Hepatocyte (in vitro differentiated cells): ENCODE measurements around the gene TFF2. TPM values are rescaled to one million over a fixed set of nuclear protein-coding genes. Genes with fewer than 3 reads are reported as not detected.

ENCODE experiments used
- DNase-seq: peaks from one replicate; pipeline ENCODE4 v3.0.0-alpha.2; 2016; ENCODE audit warnings: low spot score
- H2AFZ ChIP-seq: fragments of 200-600 bp; sonication (generic); 2 replicates; pipeline ENCODE4 v1.6.0; 2016; ENCODE audit warnings: antibody characterized with exemption, mild to moderate bottlenecking
- H3K27ac ChIP-seq: fragments of 200-600 bp; sonication (generic); 2 replicates; pipeline ENCODE4 v1.5.1; 2016; ENCODE audit warnings: mild to moderate bottlenecking
- H3K27me3 ChIP-seq: fragments of 200-600 bp; sonication (generic); 2 replicates; pipeline ENCODE4 v1.6.1; 2016
- H3K36me3 ChIP-seq: fragments of 200-600 bp; sonication (generic); replicated peaks from 2 replicates; pipeline ENCODE4 v1.5.1; 2016; ENCODE audit warnings: low read depth; ENCODE audit not compliant: insufficient read depth
- H3K4me1 ChIP-seq: fragments of 200-600 bp; sonication (generic); 2 replicates; pipeline ENCODE4 v1.5.1; 2016; ENCODE audit warnings: mild to moderate bottlenecking, moderate library complexity; ENCODE audit not compliant: insufficient read depth
- H3K4me2 ChIP-seq: fragments of 200-600 bp; sonication (generic); 2 replicates; pipeline ENCODE4 v1.6.0; 2016
- H3K4me3 ChIP-seq: fragments of 200-600 bp; sonication (generic); 2 replicates; pipeline ENCODE4 v1.5.1; 2016; ENCODE audit warnings: mild to moderate bottlenecking
- H3K79me2 ChIP-seq: fragments of 200-600 bp; sonication (generic); 2 replicates; pipeline ENCODE4 v1.6.0; 2017; ENCODE audit warnings: mild to moderate bottlenecking
- H3K9me2 ChIP-seq: fragments of 200-600 bp; sonication (generic); replicated peaks from 2 replicates; pipeline ENCODE4 v1.6.0; 2017; ENCODE audit warnings: mild to moderate bottlenecking; ENCODE audit not compliant: insufficient read depth
- H3K9me3 ChIP-seq: fragments of 200-600 bp; sonication (generic); 2 replicates; pipeline ENCODE4 v1.5.1; 2016; ENCODE audit warnings: low read depth, mild to moderate bottlenecking
- H4K20me1 ChIP-seq: fragments of 200-600 bp; sonication (generic); 2 replicates; pipeline ENCODE4 v1.6.0; 2016; ENCODE audit warnings: mild to moderate bottlenecking; ENCODE audit not compliant: insufficient read depth, poor library complexity, severe bottlenecking
- EZH2 ChIP-seq: fragments of 200-600 bp; sonication (generic); IDR thresholded peaks from 2 replicates; pipeline ENCODE4 v1.6.1; 2016; ENCODE audit warnings: antibody characterized with exemption, mild to moderate bottlenecking, borderline replicate concordance
- EZH2phosphoT487 ChIP-seq: fragments of 200-600 bp; sonication (generic); IDR thresholded peaks from one replicate; pipeline ENCODE4 v1.6.1; 2018; ENCODE audit warnings: antibody characterized with exemption, mild to moderate bottlenecking, low read depth, moderate library complexity; ENCODE audit not compliant: unreplicated experiment, severe bottlenecking
- WGBS: methylation state at CpG from one replicate; pipeline ENCODE4 v1.1.6; 2016; ENCODE audit warnings: low lambda C conversion rate; ENCODE audit errors: missing lambda C conversion rate; 5-methylcytosine and 5-hydroxymethylcytosine counted together
- polyA plus RNA-seq: library from polyadenylated mRNA; unstranded; fragments of >200 nt; fragmentation: Nextera tagmentation; extraction: Ambion mirVana; gene quantifications from 2 replicates; pipeline ENCODE4 v1.2.1, GENCODE V29; 2016
- total RNA-seq: library from RNA; depleted of rRNA; stranded (reverse); fragments of >200 nt; gene quantifications from 2 replicates; pipeline ENCODE4 v1.2.3, GENCODE V29; 2014
- TF ChIP-seq, protein P1 (sequence below): fragments of 200-600 bp; sonication (generic); IDR thresholded peaks from 2 replicates; pipeline ENCODE4 v1.5.1; 2016; ENCODE audit warnings: antibody characterized with exemption, mild to moderate bottlenecking; ENCODE audit not compliant: poor library complexity

Gene TFF2
- total and polyA plus RNA-seq, 2 experiments from 2014 or later: 23.9 to 28.1 TPM

DNA sequence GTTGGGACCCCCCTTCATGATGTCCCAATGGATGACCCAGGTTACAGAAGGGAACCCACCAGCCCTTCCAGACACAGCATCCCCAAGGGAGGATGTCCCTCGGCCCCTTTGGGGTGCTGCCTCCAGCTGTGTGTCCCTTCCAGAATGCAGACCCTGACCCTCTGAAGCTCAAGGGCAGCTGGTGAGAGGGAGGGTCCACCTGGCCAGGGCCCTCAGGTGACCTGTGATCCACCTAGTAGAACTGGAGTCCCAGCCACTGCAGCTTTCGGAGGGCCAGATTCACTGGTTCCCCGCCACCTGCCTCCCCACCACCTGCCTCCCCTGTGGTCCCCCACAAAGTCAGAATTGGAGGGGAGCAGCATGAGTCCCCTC is 25.2 kb upstream of the TFF2 start:
- 81% methylated on average over 3 of the region's 3 CpGs for WGBS

DNA sequence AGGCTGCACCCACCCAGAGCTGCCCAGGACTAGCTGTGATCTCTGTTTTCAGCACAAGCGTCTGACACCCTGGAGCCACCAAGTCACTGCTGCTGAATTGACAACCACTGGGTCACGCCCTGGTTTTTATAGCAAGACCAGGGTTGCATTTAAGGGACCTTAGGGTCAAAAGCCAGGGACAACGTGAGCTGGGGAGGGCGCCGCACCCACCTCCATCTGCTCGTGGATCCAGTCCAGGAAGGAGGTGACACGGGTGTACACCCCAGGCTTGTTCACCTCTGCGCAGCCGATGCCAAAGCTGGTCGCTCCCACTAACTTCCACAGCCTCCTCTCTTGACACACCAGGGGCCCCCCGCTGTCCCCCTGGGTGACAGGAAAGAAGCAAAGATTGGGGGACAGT is 24.7 kb upstream of the TFF2 start:
- TF ChIP-seq EZH2phosphoT487 (no peak), EZH2 (no peak)
- TF ChIP-seq, protein P1, sequence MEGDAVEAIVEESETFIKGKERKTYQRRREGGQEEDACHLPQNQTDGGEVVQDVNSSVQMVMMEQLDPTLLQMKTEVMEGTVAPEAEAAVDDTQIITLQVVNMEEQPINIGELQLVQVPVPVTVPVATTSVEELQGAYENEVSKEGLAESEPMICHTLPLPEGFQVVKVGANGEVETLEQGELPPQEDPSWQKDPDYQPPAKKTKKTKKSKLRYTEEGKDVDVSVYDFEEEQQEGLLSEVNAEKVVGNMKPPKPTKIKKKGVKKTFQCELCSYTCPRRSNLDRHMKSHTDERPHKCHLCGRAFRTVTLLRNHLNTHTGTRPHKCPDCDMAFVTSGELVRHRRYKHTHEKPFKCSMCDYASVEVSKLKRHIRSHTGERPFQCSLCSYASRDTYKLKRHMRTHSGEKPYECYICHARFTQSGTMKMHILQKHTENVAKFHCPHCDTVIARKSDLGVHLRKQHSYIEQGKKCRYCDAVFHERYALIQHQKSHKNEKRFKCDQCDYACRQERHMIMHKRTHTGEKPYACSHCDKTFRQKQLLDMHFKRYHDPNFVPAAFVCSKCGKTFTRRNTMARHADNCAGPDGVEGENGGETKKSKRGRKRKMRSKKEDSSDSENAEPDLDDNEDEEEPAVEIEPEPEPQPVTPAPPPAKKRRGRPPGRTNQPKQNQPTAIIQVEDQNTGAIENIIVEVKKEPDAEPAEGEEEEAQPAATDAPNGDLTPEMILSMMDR: no peak
- Histone ChIP-seq H3K36me3 (no peaks in the 10 kb centered on the region), H4K20me1 (no peaks in the 10 kb centered on the region), H3K4me2 (no peak overlapping the region), H3K9me2 (no peaks in the 10 kb centered on the region), H2AFZ (no peak overlapping the region), H3K79me2 (no peaks in the 10 kb centered on the region), H3K4me3 (no peak overlapping the region), H3K9me3 (no peaks in the 10 kb centered on the region), H3K4me1 (no peaks in the 10 kb centered on the region), H3K27ac (no peak overlapping the region), H3K27me3 (no peaks in the 10 kb centered on the region)
- 82% methylated on average over 11 of the region's 11 CpGs for WGBS
- DNase-seq: no peak

More for the DNA sequence above, 25.2 kb upstream of the TFF2 start:
- H3K4me3 ChIP-seq: no peak overlapping the region
- H3K79me2 ChIP-seq: no peaks in the 10 kb centered on the region
- no peaks in the 10 kb centered on the region for H4K20me1 ChIP-seq
- no peak overlapping the region for H2AFZ ChIP-seq
- no peaks in the 10 kb centered on the region for H3K9me3 ChIP-seq
- no peak overlapping the region for H3K4me2 ChIP-seq
- H3K27me3 ChIP-seq: no peaks in the 10 kb centered on the region
- H3K36me3 ChIP-seq: no peaks in the 10 kb centered on the region
- no peaks in the 10 kb centered on the region for H3K9me2 ChIP-seq
- no peak overlapping the region for H3K27ac ChIP-seq
- no peaks in the 10 kb centered on the region for H3K4me1 ChIP-seq
- no peak for DNase-seq
- TF ChIP-seq, protein P1: no peak
- no peak for TF ChIP-seq EZH2
- TF ChIP-seq EZH2phosphoT487: no peak

DNA sequence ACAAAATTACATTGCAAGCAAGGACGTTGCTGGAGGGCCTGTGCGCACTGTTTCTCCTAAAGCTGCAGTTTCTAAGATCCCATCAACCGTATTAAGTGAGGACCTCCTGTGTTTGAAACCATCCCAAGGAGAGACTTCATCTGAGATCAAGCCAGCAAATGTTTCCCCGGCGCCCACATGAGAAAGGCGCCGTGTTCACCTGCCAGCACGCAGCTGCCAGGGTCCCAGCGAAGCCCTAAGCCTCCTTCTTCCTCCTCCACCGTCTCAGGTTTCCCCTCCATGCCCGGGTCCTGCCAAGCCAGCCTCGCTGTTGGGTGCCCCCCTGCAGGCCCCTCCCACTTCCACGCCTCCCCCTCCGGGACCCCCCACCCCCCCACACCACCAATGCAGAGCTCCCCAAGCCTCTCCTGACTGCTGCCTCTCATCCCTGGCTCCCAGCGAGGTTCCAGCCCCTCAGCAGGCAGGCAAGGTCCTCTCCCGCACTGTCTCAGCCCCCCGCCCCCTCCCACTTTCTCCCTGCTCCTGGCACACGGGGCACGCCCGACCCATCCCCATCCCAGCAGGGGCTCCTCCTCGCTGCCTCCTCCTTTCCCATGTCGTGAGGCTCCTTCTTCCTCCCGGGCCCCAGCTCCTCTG is 24.2 kb upstream of the TFF2 start:
- Histone ChIP-seq H3K79me2 (no peaks in the 10 kb centered on the region), H3K9me3 (no peaks in the 10 kb centered on the region), H2AFZ (no peak overlapping the region), H3K27me3 (no peaks in the 10 kb centered on the region), H3K4me1 (no peaks in the 10 kb centered on the region), H4K20me1 (no peaks in the 10 kb centered on the region), H3K4me2 (no peak overlapping the region), H3K9me2 (no peaks in the 10 kb centered on the region), H3K27ac (no peak overlapping the region), H3K4me3 (no peak overlapping the region), H3K36me3 (no peaks in the 10 kb centered on the region)
- TF ChIP-seq EZH2phosphoT487 (no peak), EZH2 (no peak)
- TF ChIP-seq, protein P1: no peak
- no peak for DNase-seq
- WGBS: 67% methylated on average over 11 of the region's 23 CpGs
